HCT116 (cell line): Measurements from ENCODE around the gene UVSSA. TPM values are rescaled to one million over a fixed set of nuclear protein-coding genes. Genes with fewer than 3 reads are reported as not detected.

Source experiments
- ATAC-seq: fragments of 200-7000 bp; cut with Tn5 transposase; 2 replicates; pipeline ENCODE4 v1.9.1; 2020; ENCODE audit warnings: mild to moderate bottlenecking, moderate library complexity
- BruUV-seq: library from RNA; stranded (reverse); fragments of 400-500 nt; replicated peaks from 2 replicates; lab custom pipeline; 2021; lab: Mats Ljungman, UMichigan
- CTCF ChIA-PET: fragments of 300-600 bp; sonication (Branson Sonifier 250); formaldehyde crosslinking; loops from one replicate; lab custom pipeline; 2021; ENCODE audit warnings: antibody characterized with exemption; lab: Charles Lee
- POLR2A ChIA-PET: fragments of 300-600, 350-600 bp; sonication (Branson Sonifier 250); formaldehyde crosslinking; loops from one replicate; lab custom pipeline; 2021; ENCODE audit warnings: antibody characterized with exemption; lab: Charles Lee
- RAD21 ChIA-PET, 2 experiments: fragments of 300-600 bp; sonication (Branson Sonifier 250); formaldehyde crosslinking; loops; one replicate each; lab custom pipeline; 2023; ENCODE audit warnings: low total read pairs in 2 of 2; ENCODE audit not compliant: uncharacterized antibody in 2 of 2, unreplicated experiment in 2 of 2, low non-redundant PET in 1 of 2; lab: Charles Lee
- DNase-seq: peaks from one replicate; pipeline ENCODE4 v3.0.0-alpha.2; 2010; ENCODE audit warnings: low read depth, low spot score
- H2AFZ ChIP-seq: fragments of 200-600 bp; shearing (Covaris generic), sonication (generic); 2 replicates; pipeline ENCODE4 v1.6.1; 2017; ENCODE audit warnings: low read depth, mixed run types, mixed read lengths, antibody characterized with exemption, low read length; ENCODE audit not compliant: poor library complexity, severe bottlenecking
- H3K27ac ChIP-seq: 2 replicates; pipeline ENCODE4 v1.5.1; 2012; ENCODE audit warnings: low read depth, low read length
- H3K27me3 ChIP-seq: fragments of 200-600 bp; sonication (generic); 2 replicates; pipeline ENCODE4 v1.6.1; 2016; ENCODE audit warnings: mixed run types, low read length, mixed read lengths; ENCODE audit not compliant: insufficient read depth
- H3K36me3 ChIP-seq, 2 experiments: fragments of 200-500 bp in 1 of 2; fragments of 200-600 bp in 1 of 2; sonication (Bioruptor generic) in 1 of 2; sonication (generic) in 1 of 2; 2 replicates each; pipeline versions ENCODE4 v1.5.1 to v1.6.1; 2014 to 2016; ENCODE audit warnings: low read length in 2 of 2, inconsistent platforms in 1 of 2, mixed read lengths in 1 of 2, mixed run types in 1 of 2; ENCODE audit not compliant: insufficient read depth in 2 of 2, control insufficient read depth in 1 of 2
- H3K4me1 ChIP-seq, 2 experiments: fragments of 200-600 bp in 1 of 2; sonication (generic) in 1 of 2; 2 replicates each; pipeline versions ENCODE4 v1.5.1 to v1.6.1; 2012 to 2017; ENCODE audit warnings: low read length in 2 of 2, inconsistent platforms in 1 of 2, mild to moderate bottlenecking in 1 of 2, mixed read lengths in 1 of 2, mixed run types in 1 of 2, moderate library complexity in 1 of 2; ENCODE audit not compliant: insufficient read depth in 2 of 2, control insufficient read depth in 1 of 2
- H3K4me2 ChIP-seq: fragments of 200-600 bp; sonication (generic); 2 replicates; pipeline ENCODE4 v1.6.1; 2017; ENCODE audit warnings: mixed run types, low read length, mixed read lengths
- H3K4me3 ChIP-seq, 2 experiments: fragments of 200-600 bp in 1 of 2; sonication (generic) in 1 of 2; replicated peaks in 1 of 2; 2 replicates each; pipeline ENCODE4 v1.5.1; 2011 to 2016; ENCODE audit warnings: low read length in 2 of 2, control low read depth in 1 of 2, low read depth in 1 of 2, mild to moderate bottlenecking in 1 of 2, mixed read lengths in 1 of 2, mixed run types in 1 of 2
- H3K79me2 ChIP-seq: fragments of 200-600 bp; sonication (generic); 2 replicates; pipeline ENCODE4 v1.6.1; 2017; ENCODE audit warnings: mild to moderate bottlenecking, mixed run types, low read length, moderate library complexity, mixed read lengths; ENCODE audit not compliant: insufficient read depth
- H3K9ac ChIP-seq: fragments of 200-600 bp; sonication (generic); 2 replicates; pipeline ENCODE4 v1.6.1; 2016; ENCODE audit warnings: low read length, mixed read lengths
- H3K9me2 ChIP-seq: fragments of 200-600 bp; sonication (generic), shearing (Covaris generic); 2 replicates; pipeline ENCODE4 v1.6.1; 2017; ENCODE audit warnings: mixed run types, mild to moderate bottlenecking, moderate library complexity; ENCODE audit not compliant: insufficient read depth
- H3K9me3 ChIP-seq, 2 experiments: fragments of 200-500 bp in 1 of 2; fragments of 200-600 bp in 1 of 2; sonication (Bioruptor generic) in 1 of 2; sonication (generic) in 1 of 2; 2 replicates each; pipeline ENCODE4 v1.6.1; 2014 to 2017; ENCODE audit warnings: low read length in 2 of 2, mixed read lengths in 2 of 2, inconsistent platforms in 1 of 2, low read depth in 1 of 2, mild to moderate bottlenecking in 1 of 2, mixed run types in 1 of 2, moderate library complexity in 1 of 2; ENCODE audit not compliant: control insufficient read depth in 1 of 2, insufficient read depth in 1 of 2
- H4K20me1 ChIP-seq: fragments of 200-600 bp; sonication (generic), shearing (Covaris generic); 2 replicates; pipeline ENCODE4 v1.6.1; 2017; ENCODE audit warnings: mixed run types, mild to moderate bottlenecking, moderate library complexity; ENCODE audit not compliant: insufficient read depth
- CBX3 ChIP-seq: IDR thresholded peaks from 2 replicates; pipeline ENCODE4 v1.6.1; 2012; ENCODE audit warnings: low read depth
- CEBPB ChIP-seq: IDR thresholded peaks from 2 replicates; pipeline ENCODE4 v1.6.1; 2012; ENCODE audit warnings: low read depth
- EGR1 ChIP-seq: IDR thresholded peaks from 2 replicates; pipeline ENCODE4 v1.6.1; 2012; ENCODE audit warnings: low read depth
- ELF1 ChIP-seq: IDR thresholded peaks from 2 replicates; pipeline ENCODE4 v1.6.1; 2012; ENCODE audit warnings: low read depth, borderline replicate concordance
- JUND ChIP-seq: IDR thresholded peaks from 2 replicates; pipeline ENCODE4 v1.6.1; 2012
- POLR2A ChIP-seq: IDR thresholded peaks from 2 replicates; pipeline ENCODE4 v1.7.0; 2011; ENCODE audit warnings: borderline replicate concordance; ENCODE audit not compliant: insufficient read depth, insufficient read length; ENCODE audit errors: extremely low read depth
- RAD21 ChIP-seq: IDR thresholded peaks from 2 replicates; pipeline ENCODE4 v1.6.1; 2012; ENCODE audit warnings: low read depth, mild to moderate bottlenecking
- REST ChIP-seq: IDR thresholded peaks from 2 replicates; pipeline ENCODE4 v1.6.1; 2012; ENCODE audit warnings: low read depth
- SIN3A ChIP-seq: IDR thresholded peaks from 2 replicates; pipeline ENCODE4 v1.6.1; 2012; ENCODE audit warnings: low read depth
- SP1 ChIP-seq: IDR thresholded peaks from 2 replicates; pipeline ENCODE4 v1.6.1; 2012; ENCODE audit warnings: low read depth
- SRF ChIP-seq: IDR thresholded peaks from 2 replicates; pipeline ENCODE4 v1.6.1; 2012; ENCODE audit warnings: low read depth
- TCF7L2 ChIP-seq: IDR thresholded peaks from 2 replicates; pipeline ENCODE4 v1.7.0; 2011; ENCODE audit warnings: borderline replicate concordance, inconsistent platforms; ENCODE audit not compliant: insufficient read depth, insufficient read length; ENCODE audit errors: extremely low read depth
- intact Hi-C: fragments of 100-400 bp; cut with micrococcal nuclease; formaldehyde crosslinking; loops from 2 replicates; pipeline ENCODE4 v1.10.0; 2022
- total RNA-seq: library from RNA; stranded (reverse); gene quantifications from one replicate; pipeline ENCODE4 v1.2.1, GENCODE V29; 2021; ENCODE audit not compliant: unreplicated experiment
- TF ChIP-seq, protein P1 (sequence below): IDR thresholded peaks from 2 replicates; pipeline ENCODE4 v1.6.1; 2012

The UVSSA gene
- total RNA-seq, 1 experiment from 2014 or later = 30.5 TPM

DNA sequence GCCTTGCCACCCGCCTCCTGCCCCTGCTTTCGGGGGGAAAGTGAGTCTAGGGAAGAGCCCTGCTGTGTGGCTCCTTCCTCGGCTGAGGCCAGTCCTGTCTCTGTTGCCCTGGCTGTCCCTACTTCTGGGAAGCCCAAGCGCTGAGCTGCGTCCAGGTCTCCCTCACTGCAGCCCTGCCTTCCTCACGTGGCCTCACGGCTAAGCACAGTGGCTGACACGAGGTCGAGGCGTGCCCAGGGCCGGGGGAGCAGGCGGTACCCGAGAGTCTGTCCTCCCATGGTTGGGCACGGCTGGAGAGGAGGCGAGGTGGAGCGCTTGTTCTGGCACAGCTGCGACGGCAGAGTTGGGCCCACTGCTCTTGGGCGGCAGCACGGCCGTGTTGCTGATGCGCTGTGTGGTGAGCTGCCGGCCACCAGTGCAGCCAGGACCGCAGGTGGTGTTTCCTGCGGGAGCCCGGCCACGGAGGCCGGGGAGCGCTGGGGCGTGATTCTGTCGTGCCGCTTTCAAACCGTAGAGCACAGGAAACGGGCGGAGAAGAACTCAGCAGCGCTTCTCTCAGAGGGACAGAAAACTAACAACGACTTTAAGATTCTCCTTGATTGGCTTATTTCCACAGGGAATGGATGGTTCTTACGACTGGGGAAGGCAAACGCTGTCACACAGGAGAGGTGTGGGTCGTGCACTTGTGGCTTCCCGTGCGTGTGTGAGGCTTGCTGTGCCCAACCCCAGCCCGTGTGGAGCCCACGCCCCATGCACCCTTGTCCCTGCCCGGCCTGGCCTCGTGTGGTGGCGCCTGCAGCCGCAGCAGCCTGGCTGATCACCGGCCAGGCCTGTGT, 36.0 kb upstream of the UVSSA start:
- Histone ChIP-seq H3K79me2 (peaks cover 91% of the 10 kb centered on the region), H3K36me3 (peaks cover 13 to 33% of the 10 kb centered on the region in 2 experiments), H3K27me3 (no peaks in the 10 kb centered on the region), H3K4me2 (no peak overlapping the region), H3K9ac (no peak overlapping the region)
- DNase-seq = no peak
- RAD21 ChIA-PET = no interaction called here
- POLR2A ChIA-PET = no interaction called here
- no peak for ATAC-seq
- TF ChIP-seq CEBPB = no peak
- no peak for TF ChIP-seq CBX3
- TF ChIP-seq SRF = no peak
- TF ChIP-seq, all 23 proteins: peak for 0
- CTCF ChIA-PET = no interaction called here
- H3K4me3 ChIP-seq = no peak overlapping the region
- intact Hi-C loops = no loop called here
- no peaks in the 10 kb centered on the region for H4K20me1 ChIP-seq
- no peak overlapping the region for H3K27ac ChIP-seq
- BruUV-seq = no TSS peak
- no peaks in the 10 kb centered on the region for H3K9me3 ChIP-seq
- peaks cover 8 to 9% of the 10 kb centered on the region in 2 experiments for H3K4me1 ChIP-seq
- H2AFZ ChIP-seq = no peak overlapping the region
- no peaks in the 10 kb centered on the region for H3K9me2 ChIP-seq

DNA sequence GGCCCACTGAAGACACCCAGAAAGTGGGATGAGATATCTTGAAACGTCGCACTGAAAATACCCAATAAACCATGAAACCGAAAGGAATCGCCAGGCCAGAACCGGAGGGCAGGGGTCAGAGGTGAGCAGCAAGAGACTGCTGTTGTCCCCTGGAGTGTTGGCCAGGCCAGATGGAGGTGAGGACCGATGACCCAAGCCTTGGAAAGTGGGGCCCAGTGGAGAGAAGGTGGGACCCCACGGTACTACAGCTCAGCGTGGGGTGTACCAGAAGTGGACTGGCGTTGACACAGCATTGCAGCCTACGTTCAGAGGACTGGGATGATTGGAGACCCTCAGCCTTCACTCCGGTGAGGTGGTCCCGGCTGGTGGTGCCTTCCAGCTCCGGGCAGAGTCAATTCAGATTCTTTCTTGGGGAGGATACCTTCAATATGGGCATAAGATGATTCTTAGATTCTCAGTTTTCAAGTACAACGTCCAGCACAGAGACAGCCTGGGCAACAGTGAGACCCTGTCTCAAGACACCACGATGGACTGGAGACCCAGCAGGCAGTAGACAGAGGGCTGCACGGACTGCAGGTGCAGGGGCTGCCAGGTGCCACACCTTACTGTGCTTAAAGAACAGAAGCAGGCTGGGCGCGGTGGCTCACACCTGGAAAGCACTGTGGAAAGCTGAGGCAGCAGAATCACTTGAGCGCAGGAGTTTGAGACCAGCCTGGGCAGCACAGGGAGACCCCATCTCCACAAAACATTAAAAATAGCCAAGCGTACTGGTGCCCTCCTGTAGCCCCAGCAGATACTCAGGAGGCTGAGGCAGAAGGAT, 34.0 kb upstream of the UVSSA start:
- H3K9me3 ChIP-seq = no peaks in the 10 kb centered on the region
- H3K4me3 ChIP-seq = no peak overlapping the region
- ATAC-seq (no peak), DNase-seq (no peak)
- H3K27me3 ChIP-seq = no peaks in the 10 kb centered on the region
- peaks cover 77% of the 10 kb centered on the region for H3K79me2 ChIP-seq
- H3K4me2 ChIP-seq = no peak overlapping the region
- intact Hi-C loops = no loop called here
- H3K9me2 ChIP-seq = no peaks in the 10 kb centered on the region
- TF ChIP-seq SP1 (no peak), SIN3A (no peak), ELF1 (no peak), CBX3 (no peak), POLR2A (no peak), RAD21 (no peak), JUND (no peak), REST (no peak), EGR1 (no peak), TCF7L2 (no peak), CEBPB (no peak)
- TF ChIP-seq, protein P1, sequence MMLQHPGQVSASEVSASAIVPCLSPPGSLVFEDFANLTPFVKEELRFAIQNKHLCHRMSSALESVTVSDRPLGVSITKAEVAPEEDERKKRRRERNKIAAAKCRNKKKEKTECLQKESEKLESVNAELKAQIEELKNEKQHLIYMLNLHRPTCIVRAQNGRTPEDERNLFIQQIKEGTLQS = no peak
- TSS peak; percentile 44 for BruUV-seq
- peaks cover 24 to 42% of the 10 kb centered on the region in 2 experiments for H3K36me3 ChIP-seq
- H3K4me1 ChIP-seq = no peaks in the 10 kb centered on the region; a peak in 1 of 4 replicates
- no peak overlapping the region for H2AFZ ChIP-seq
- no peak overlapping the region for H3K27ac ChIP-seq
- H4K20me1 ChIP-seq = no peaks in the 10 kb centered on the region
- no peak overlapping the region for H3K9ac ChIP-seq
- POLR2A ChIA-PET = no interaction called here
- RAD21 ChIA-PET = no interaction called here
- CTCF ChIA-PET = no interaction called here
